ENCODE results near the gene GPR78. TPM values are rescaled to one million over a fixed set of nuclear protein-coding genes. Genes with fewer than 3 reads are reported as not detected.
A peak's percentile ranks its signal among the peaks of the same experiment; 100 is the strongest.

Gene GPR78
- not detected in 2 replicates for total RNA-seq (2014; rRNA removed; shearing (Covaris generic); ENCODE audit: low replicate concordance)

GRCh38 chr4:8580321-8581093, at the start of gene GPR78:
TSS of gene GPR78 (plus strand) at chr4:8580392. CDS start at chr4:8580983, 591 bp downstream.
- DNase-seq (ENCODE audit: low read depth), result peak; percentile 75
- in situ Hi-C loops (cut with HindIII; ENCODE audit: low pct_unique_long_range_greater_than_20kb, low sequenced_read_pairs), result no loop called here

GRCh38 chr4:8532245-8532781, 47.9 kb upstream of the GPR78 start:
- in situ Hi-C loops (cut with HindIII; ENCODE audit: low pct_unique_long_range_greater_than_20kb, low sequenced_read_pairs), result no loop called here
- DNase-seq (ENCODE audit: low read depth), result no peak

- in situ Hi-C loops (cut with HindIII; ENCODE audit: low pct_unique_long_range_greater_than_20kb, low sequenced_read_pairs), result no loop called here
- DNase-seq (ENCODE audit: low read depth), result no peak
Measured at GRCh38 chr4:8533274-8533865, 46.8 kb upstream of the GPR78 start.

GRCh38 chr4:8534129-8534528, 46.1 kb upstream of the GPR78 start:
- peak; percentile 80 for DNase-seq (ENCODE audit: low read depth)
- in situ Hi-C loops (cut with HindIII; ENCODE audit: low pct_unique_long_range_greater_than_20kb, low sequenced_read_pairs), result no loop called here

- in situ Hi-C loops (cut with HindIII; ENCODE audit: low pct_unique_long_range_greater_than_20kb, low sequenced_read_pairs), result no loop called here
- no peak for DNase-seq (ENCODE audit: low read depth)
Measured at GRCh38 chr4:8534611-8535010, 45.6 kb upstream of the GPR78 start.

- DNase-seq (ENCODE audit: low read depth), result no peak
- in situ Hi-C loops (cut with HindIII; ENCODE audit: low pct_unique_long_range_greater_than_20kb, low sequenced_read_pairs), result no loop called here
Measured at GRCh38 chr4:8536467-8536866, 43.7 kb upstream of the GPR78 start.

GRCh38 chr4:8537041-8537461, 43.1 kb upstream of the GPR78 start:
- in situ Hi-C loops (cut with HindIII; ENCODE audit: low pct_unique_long_range_greater_than_20kb, low sequenced_read_pairs), result no loop called here
- peak; percentile 76 for DNase-seq (ENCODE audit: low read depth)

- DNase-seq (ENCODE audit: low read depth), result no peak
- in situ Hi-C loops (cut with HindIII; ENCODE audit: low pct_unique_long_range_greater_than_20kb, low sequenced_read_pairs), result no loop called here
Measured at GRCh38 chr4:8538076-8538702, 42.0 kb upstream of the GPR78 start.

GRCh38 chr4:8538703-8539567, 41.3 kb upstream of the GPR78 start:
- in situ Hi-C loops (cut with HindIII; ENCODE audit: low pct_unique_long_range_greater_than_20kb, low sequenced_read_pairs), result no loop called here
- peak; percentile 50 for DNase-seq (ENCODE audit: low read depth)

GRCh38 chr4:8539661-8540060, 40.5 kb upstream of the GPR78 start:
- DNase-seq (ENCODE audit: low read depth), result no peak
- in situ Hi-C loops (cut with HindIII; ENCODE audit: low pct_unique_long_range_greater_than_20kb, low sequenced_read_pairs), result no loop called here

GRCh38 chr4:8540072-8540471, 40.1 kb upstream of the GPR78 start:
- in situ Hi-C loops (cut with HindIII; ENCODE audit: low pct_unique_long_range_greater_than_20kb, low sequenced_read_pairs), result no loop called here
- DNase-seq (ENCODE audit: low read depth), result no peak

GRCh38 chr4:8540586-8540985, 39.6 kb upstream of the GPR78 start:
- in situ Hi-C loops (cut with HindIII; ENCODE audit: low pct_unique_long_range_greater_than_20kb, low sequenced_read_pairs), result no loop called here
- DNase-seq (ENCODE audit: low read depth), result no peak

GRCh38 chr4:8540991-8541390, 39.2 kb upstream of the GPR78 start:
- in situ Hi-C loops (cut with HindIII; ENCODE audit: low pct_unique_long_range_greater_than_20kb, low sequenced_read_pairs), result no loop called here
- no peak for DNase-seq (ENCODE audit: low read depth)

- in situ Hi-C loops (cut with HindIII; ENCODE audit: low pct_unique_long_range_greater_than_20kb, low sequenced_read_pairs), result no loop called here
- no peak for DNase-seq (ENCODE audit: low read depth)
Measured at GRCh38 chr4:8541981-8542715, 38.0 kb upstream of the GPR78 start.

- in situ Hi-C loops (cut with HindIII; ENCODE audit: low pct_unique_long_range_greater_than_20kb, low sequenced_read_pairs), result no loop called here
- peak; percentile 38 for DNase-seq (ENCODE audit: low read depth)
Measured at GRCh38 chr4:8542776-8543525, 37.2 kb upstream of the GPR78 start.

- in situ Hi-C loops (cut with HindIII; ENCODE audit: low pct_unique_long_range_greater_than_20kb, low sequenced_read_pairs), result no loop called here
- no peak for DNase-seq (ENCODE audit: low read depth)
Measured at GRCh38 chr4:8543623-8544022, 36.6 kb upstream of the GPR78 start.

- in situ Hi-C loops (cut with HindIII; ENCODE audit: low pct_unique_long_range_greater_than_20kb, low sequenced_read_pairs), result no loop called here
- DNase-seq (ENCODE audit: low read depth), result no peak
Measured at GRCh38 chr4:8544282-8544681, 35.9 kb upstream of the GPR78 start.
